NCI-H2196 (cell line): ENCODE results near the gene QRICH2.
"Not testable (repeated sequence)": the region's sequence is repeated elsewhere in the genome, so short reads cannot be mapped to it uniquely, and the experiment has no call there.

Experiments used
- DNase-seq: peaks from one replicate; lab custom pipeline; 2025; ENCODE audit not compliant: unreplicated experiment; lab: John Stamatoyannopoulos, UW

The QRICH2 gene

GRCh38 chr17:76233588-76234353 is 74.3 kb downstream of the QRICH2 start:
- no peak for DNase-seq

DNA sequence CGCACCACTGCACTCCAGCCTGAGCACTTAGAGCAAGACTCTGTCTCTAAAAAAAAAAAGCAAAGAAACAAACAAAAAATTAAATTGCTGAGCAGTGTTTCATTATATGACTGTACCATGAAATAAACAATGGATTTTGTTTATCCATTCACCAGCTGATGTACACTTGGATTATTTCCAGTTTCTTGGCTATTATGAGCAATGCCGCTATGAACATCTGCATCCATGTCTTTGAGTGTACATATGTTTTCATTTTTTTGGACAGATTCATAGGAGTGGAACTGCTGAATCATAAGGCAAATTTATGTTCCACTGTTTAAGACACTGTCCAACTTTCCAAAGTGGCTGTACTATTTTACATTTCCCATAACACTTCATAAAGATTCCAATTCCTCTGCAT is 75.7 kb downstream of the QRICH2 start:
- no peak for DNase-seq

- not testable (repeated sequence) for DNase-seq
Measured at GRCh38 chr17:76226749-76227148, 81.3 kb downstream of the QRICH2 start.

DNA sequence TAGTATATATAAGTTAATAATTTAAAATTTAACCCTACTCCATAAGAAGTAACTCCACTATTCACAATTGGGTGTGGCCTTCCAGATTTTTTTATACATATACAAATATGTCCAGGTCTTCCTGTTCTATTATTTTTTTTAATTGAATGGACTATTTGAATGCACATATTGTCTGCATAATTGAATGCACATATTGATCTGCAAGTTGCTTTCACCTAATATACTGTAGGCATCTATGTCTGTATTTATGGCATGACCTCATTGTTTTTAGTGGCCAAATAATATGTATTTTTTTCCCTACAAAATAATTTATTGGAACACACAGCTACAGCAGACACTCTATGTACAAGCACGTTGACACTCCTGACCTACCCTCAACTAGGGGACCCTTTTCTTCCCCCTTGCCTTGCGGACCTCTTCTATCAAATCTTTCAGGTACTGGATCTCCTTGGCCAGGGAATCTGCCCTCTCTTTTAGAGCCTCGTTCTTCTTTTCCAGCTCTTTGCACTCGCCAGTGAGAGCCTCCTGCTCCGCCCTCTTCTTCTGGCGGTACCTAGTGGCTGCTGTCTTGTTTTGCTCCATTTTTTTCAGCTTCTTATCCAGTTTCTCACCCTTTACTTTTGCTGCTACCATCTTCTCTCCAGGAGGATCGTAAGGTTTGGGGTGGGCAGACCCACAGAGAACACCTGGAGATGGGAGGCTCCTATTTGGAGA is 82.5 kb downstream of the QRICH2 start:
- not testable (repeated sequence) for DNase-seq
